CD4-positive, alpha-beta T cell treated with Interleukin-6 for 4 hours (primary cell): Measurements from ENCODE around the gene CHD5.
A peak's percentile ranks its signal among the peaks of the same experiment; 100 is the strongest.
"Not testable (repeated sequence)": the region's sequence is repeated elsewhere in the genome, so short reads cannot be mapped to it uniquely, and the experiment has no call there.

Experiments
- DNase-seq: peaks from one replicate; pipeline ENCODE4 v3.0.0-alpha.2; 2020; ENCODE audit warnings: mixed read lengths

CHD5 gene

GRCh38 chr1:6080469-6080868 is 99.7 kb downstream of the CHD5 start:
- peak; percentile 15 for DNase-seq

- no peak for DNase-seq
These were observed 102.2 kb downstream of the CHD5 start for GRCh38 chr1:6077919-6078318.

DNA sequence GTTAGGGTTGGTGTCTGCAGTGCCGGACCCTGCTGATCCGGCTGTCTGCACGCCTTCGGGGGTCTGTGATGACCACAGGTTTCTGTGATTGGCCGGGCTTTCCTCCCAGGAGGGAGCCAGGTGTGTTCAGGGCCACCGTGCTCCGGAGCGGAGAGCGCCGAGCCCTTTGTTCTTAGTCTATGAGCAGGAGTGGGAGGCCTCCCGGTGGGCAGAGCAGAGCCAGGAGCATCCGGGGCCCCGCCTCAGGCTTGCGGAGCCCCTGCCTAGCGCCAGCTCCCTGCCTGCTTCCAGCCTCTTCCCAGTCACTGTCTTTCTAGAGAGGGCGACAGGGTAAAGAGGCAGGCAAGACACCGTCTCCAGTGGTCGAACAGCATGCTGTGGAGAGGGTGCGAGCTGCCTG is 102.6 kb downstream of the CHD5 start:
- DNase-seq, result no peak

- not testable (repeated sequence) for DNase-seq
These were observed 103.1 kb downstream of the CHD5 start for GRCh38 chr1:6077061-6077460.

DNA sequence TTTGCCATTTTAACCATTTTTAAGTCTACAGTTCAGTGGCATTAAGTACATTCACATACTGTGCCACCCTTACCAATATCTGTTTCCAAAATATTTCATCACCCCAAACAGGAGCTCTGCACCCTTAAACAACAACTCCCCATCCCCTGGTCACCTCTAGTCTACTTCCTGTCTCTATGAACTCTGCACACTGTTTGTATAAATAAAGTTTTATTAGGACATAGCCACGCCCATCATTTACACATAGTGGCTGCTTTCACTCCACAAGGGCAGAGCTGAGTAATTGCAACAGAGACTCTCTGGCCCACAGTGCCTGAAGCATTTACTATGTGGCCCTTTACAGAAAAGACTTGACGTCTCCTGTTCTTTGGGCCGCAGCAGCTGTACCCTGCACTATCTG is 104.4 kb downstream of the CHD5 start:
- DNase-seq, result no peak

GRCh38 chr1:6074192-6074901 is 105.8 kb downstream of the CHD5 start:
- no peak for DNase-seq

GRCh38 chr1:6073480-6074053 is 106.6 kb downstream of the CHD5 start:
- no peak for DNase-seq

DNA sequence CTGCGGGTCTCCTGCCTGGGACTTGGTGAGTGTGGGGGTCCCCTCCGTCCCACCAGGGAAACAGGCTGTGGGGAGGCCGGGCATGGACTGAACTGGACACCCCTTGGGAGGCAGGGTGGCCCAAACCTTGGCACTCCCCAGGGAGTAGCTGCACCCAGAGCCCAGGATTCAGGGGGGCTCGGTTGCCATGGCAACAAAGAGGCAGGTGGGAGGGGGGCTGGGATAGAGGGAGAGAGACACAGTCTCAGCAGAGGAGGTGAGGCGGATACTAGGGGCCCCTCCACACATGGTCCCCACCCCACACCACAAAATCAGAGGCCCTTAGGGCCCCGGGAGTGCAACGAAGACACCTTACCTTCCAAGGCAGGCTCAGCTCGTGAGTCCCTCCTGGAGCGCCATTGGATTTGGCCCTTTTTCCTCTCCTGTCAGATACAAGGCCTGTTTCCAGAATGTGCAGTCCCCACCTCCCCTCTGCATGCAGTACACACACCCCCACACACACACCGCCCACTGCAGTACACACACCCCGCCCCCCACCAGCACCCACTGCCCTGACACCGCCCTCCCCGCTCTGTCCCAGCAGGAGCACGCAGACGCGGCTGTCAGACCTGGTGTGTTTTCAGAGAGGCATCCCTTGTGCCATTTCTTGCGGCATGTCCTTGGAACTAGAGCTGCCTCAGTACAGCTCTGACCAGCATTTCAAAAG is 107.2 kb downstream of the CHD5 start:
- DNase-seq, result no peak

DNA sequence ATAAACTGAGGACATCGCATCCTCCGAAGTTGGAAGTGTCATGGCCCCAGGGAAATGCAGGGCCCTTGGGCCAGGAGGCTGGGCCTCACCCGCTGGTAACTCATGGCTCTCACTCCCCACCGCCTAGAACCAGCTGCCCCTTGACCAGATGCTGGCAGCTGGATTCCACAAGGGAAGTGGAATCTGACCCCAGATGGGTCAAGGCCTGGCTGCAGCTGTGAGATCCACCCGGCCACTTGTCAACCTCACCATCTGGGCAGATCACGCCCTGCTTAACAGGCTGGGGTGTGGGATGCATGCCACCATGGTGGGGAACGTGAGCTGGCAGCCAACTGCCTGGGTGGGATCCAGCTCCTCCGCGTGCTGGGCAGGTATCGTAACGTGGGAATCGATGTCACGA is 108.9 kb downstream of the CHD5 start:
- no peak for DNase-seq

DNA sequence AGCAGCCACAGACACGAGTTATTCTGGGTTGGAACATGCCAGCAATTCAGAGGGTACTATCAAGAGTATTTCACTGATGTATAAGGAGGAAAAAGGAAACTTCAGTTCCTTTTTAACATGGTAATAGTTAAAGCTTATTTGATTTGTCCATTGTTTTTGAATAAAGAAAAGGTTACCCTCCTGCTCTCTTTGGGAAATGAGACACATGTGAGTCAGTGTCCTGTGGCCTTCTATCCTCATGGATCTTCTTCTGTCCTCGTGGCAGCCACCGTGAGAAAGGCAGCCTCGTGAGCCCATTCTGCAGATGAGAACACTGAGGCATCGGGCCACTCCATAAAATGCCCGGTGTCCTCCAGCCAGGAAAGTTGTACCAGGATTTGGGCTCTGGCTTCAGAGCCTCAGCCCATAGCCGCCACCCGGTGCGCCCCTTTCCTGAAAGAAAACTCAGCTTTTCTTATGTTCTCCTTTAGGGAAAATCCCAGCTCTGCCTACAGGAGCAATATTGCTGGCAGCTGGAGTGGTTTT is 109.6 kb downstream of the CHD5 start:
- no peak for DNase-seq

- no peak for DNase-seq
These were observed 110.5 kb downstream of the CHD5 start for GRCh38 chr1:6069573-6069972.

- no peak for DNase-seq
These were observed 111.2 kb downstream of the CHD5 start for GRCh38 chr1:6068932-6069331.

DNA sequence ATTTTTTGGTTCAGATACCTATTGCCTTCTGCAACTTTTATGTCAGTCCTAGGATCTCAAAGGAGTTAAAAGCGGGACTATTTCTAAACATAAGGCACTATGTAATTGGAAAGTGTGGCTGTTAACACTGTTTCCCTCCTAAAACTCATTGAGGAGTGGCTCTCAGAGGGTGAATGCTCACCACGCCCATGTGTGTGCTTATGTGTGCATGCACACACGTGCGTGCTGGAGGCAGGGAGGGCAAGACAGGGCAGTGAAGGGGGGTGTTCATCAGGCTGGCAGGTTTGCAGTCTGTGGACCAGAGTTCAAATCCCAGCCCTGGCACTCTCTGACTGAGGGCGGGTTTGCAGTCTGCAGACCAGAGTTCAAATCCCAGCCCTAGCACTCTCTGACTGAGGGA is 112.0 kb downstream of the CHD5 start:
- no peak for DNase-seq

DNA sequence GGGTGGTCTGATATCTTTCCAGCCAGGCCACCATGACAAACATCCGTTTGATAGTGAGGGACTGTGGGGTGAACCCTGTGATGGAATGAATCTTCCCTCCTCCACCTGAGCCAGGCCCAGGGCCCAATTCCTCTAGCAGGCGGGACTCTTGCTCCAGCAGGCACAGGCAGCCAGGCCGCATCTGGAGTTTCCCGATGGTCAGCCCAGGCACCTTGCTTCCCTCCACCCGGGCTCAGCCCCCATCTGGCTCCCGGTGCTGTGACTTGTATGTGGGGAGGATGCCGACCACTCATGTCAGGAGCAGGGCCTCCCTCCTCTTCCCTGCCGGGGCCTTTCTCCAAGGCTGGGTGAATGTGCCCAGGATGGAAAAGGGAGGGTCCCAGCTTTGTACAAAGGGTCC is 113.4 kb downstream of the CHD5 start:
- DNase-seq, result no peak

DNA sequence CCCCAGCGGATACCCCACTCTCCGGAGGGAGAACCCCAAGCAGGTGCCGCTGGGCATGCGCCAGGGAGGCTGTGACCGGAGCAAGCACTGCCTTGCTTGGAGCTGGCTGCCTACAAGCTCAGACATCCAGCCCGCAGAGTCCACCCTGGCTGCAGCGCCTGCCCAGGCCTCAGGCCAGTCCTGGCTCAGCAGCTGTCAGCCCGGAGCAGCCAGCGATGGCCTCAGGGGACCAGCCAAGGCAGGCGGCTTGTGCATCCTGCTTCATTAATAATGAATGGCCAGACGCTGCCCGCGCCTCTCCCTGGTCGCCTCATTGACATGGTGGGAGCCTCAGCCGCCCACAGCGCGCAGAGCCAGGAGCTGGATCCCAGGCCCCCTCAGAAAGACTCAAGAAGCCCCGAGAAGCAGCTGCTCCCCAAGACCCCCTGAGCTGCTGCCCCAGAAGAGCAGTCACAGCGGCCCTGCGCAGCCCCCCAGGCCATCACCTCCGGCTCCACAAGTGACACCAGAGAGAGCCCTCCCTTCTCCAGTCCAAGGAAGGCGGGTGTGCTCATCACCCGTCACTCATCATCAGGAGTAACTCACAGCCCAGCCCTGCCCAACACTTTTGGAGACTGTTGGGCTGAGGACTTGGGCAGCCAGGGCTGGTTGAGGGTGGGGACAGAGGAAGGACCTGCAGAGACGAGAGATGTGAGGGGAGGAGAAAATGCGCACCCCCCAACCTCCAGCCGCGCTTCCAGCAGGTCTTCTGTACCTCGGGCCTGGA is 114.8 kb downstream of the CHD5 start:
- DNase-seq, result no peak

DNA sequence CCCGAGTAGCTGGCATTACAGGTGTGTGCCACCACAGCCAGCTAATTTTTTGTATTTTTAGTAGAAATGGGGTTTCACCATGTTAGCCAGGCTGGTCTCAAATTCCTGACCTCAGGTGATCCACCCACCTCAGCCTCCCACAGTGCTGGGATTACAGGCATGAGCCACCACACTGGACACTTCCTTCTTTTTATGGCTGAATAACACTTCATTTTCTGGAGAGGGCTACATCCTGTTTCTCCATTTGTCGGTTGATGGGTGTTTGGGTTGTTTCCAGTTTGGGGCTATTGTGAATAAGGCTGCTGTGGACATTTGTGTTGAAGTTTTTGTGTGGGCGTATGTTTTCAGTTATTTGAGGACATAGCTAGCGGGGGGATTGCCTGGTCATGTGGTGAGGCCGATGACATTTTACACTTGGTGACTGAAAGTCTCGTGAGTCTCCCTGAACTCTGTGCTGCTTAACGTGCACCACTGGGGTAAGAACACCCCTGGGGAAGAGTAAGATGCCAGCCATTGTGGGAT is 116.5 kb downstream of the CHD5 start:
- not testable (repeated sequence) for DNase-seq

- no peak for DNase-seq
These were observed 117.5 kb downstream of the CHD5 start for GRCh38 chr1:6062670-6063069.

GRCh38 chr1:6059866-6060265 is 120.3 kb downstream of the CHD5 start:
- DNase-seq, result no peak

DNA sequence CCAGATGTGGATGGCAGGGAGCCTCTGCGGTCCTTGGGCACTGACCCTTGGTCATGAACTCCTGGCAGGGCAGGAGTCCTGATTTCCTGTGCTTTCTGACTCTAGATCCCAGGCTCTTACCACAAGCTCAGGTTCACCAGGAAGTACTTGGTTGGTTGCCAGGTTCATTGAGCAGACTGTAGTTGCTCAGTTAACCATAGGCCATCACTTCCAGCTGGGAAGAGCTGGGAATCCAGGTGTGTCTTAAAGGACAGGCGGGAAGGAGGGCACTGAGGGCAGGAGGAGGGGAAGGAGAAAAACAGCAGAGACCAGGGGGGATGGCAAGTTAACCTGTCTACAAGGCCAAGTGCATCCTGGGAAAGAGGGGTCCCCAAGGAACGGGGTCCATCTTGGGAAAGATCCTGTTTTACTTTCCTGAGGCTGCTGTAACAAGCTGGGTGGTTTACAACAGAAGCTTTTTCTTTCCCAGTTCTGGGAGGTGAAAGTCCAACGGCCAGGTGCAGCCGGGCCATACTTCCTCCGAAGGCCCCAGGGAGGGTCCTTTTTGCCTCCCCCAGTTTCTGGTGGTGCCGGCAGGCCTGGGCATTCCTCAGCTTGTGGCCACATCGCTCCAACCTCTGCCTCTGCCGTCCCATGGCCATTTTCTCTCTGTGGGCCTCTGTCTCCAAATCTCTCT is 122.8 kb downstream of the CHD5 start:
- no peak for DNase-seq

- DNase-seq, result no peak
These were observed 123.6 kb downstream of the CHD5 start for GRCh38 chr1:6056572-6056948.

- DNase-seq, result no peak
These were observed 125.5 kb downstream of the CHD5 start for GRCh38 chr1:6054596-6054995.

- DNase-seq, result no peak
These were observed 126.9 kb downstream of the CHD5 start for GRCh38 chr1:6053206-6053546.
